AG09309 (cell line): ENCODE data around the gene NKAPD1.
A peak's percentile ranks its signal among the peaks of the same experiment; 100 is the strongest.
"Not testable (repeated sequence)": the region's sequence is repeated elsewhere in the genome, so short reads cannot be mapped to it uniquely, and the experiment has no call there.

Experiments
- DNase-seq: peaks from one replicate; pipeline ENCODE4 v3.0.0-alpha.2; 2010; ENCODE audit warnings: low read depth
- H3K4me3 ChIP-seq: 2 replicates; pipeline ENCODE4 v1.5.1; 2011; ENCODE audit warnings: mild to moderate bottlenecking, low read depth, low read length, moderate library complexity; ENCODE audit not compliant: control insufficient read depth
- CTCF ChIP-seq: IDR thresholded peaks from 2 replicates; pipeline ENCODE4 v1.5.1; 2011; ENCODE audit warnings: mild to moderate bottlenecking, low read depth, low read length, inconsistent platforms; ENCODE audit not compliant: insufficient read depth, control insufficient read depth; ENCODE audit errors: missing control alignments

The NKAPD1 gene

GRCh38 chr11:112073941-112074811, at the start of gene NKAPD1, which contains the start of gene PIH1D2:
Gene NKAPD1, plus strand, starts transcription at chr11:112074299. Its CDS starts 1,276 bp downstream, at chr11:112075575.
Gene PIH1D2, minus strand, starts transcription at chr11:112074017. Its CDS starts 843 bp downstream, at chr11:112073174.
- H3K4me3 ChIP-seq = peak within 1 kb of the TSS; percentile 84
- peak; percentile 60 for DNase-seq
- TF ChIP-seq CTCF = peak; percentile 14

GRCh38 chr11:112024773-112025678, 49.1 kb upstream of the NKAPD1 start, which contains the start of gene DLAT:
Gene DLAT, plus strand, starts transcription at chr11:112025408. Its CDS starts 65 bp downstream, at chr11:112025473.
- no peak for TF ChIP-seq CTCF
- no peak for DNase-seq
- peak within 1 kb of the TSS; percentile 67 for H3K4me3 ChIP-seq

GRCh38 chr11:112025707-112026106, 48.4 kb upstream of the NKAPD1 start:
- TF ChIP-seq CTCF = no peak
- DNase-seq = no peak

GRCh38 chr11:112026784-112027410, 47.2 kb upstream of the NKAPD1 start:
- not testable (repeated sequence) for H3K4me3 ChIP-seq, DNase-seq

More at GRCh38 chr11:112025707-112026106, 48.4 kb upstream of the NKAPD1 start:
- peak overlapping the region; percentile 67 for H3K4me3 ChIP-seq

- H3K4me3 ChIP-seq = no peak overlapping the region
- DNase-seq = no peak
- TF ChIP-seq CTCF = no peak
Measured at GRCh38 chr11:112029460-112029859, 44.6 kb upstream of the NKAPD1 start.

- no peak for TF ChIP-seq CTCF
Measured at GRCh38 chr11:112033902-112034301, 40.2 kb upstream of the NKAPD1 start.

More at GRCh38 chr11:112033902-112034301, 40.2 kb upstream of the NKAPD1 start:
- DNase-seq = no peak
- no peak overlapping the region for H3K4me3 ChIP-seq
